HEK293 (cell line): ENCODE measurements around the gene PPP1R1C.

Experiments
- TCF7L2 ChIP-seq: IDR thresholded peaks from 2 replicates; pipeline ENCODE4 v1.6.1; 2011; ENCODE audit warnings: low read depth, mild to moderate bottlenecking, inconsistent platforms, low read length, moderate library complexity, borderline replicate concordance
- YY1 ChIP-seq: fragments of 450-650 bp; formaldehyde crosslinking; IDR thresholded peaks from 2 replicates; pipeline ENCODE4 v1.5.1; 2018; ENCODE audit warnings: missing biosample characterization, missing genetic modification characterization
- ZNF133 ChIP-seq: fragments of 450-650 bp; formaldehyde crosslinking; IDR thresholded peaks from 2 replicates; pipeline ENCODE4 v1.5.1; 2016; ENCODE audit warnings: missing biosample characterization, missing genetic modification characterization
- ZNF138 ChIP-seq: fragments of 450-650 bp; formaldehyde crosslinking; IDR thresholded peaks from 2 replicates; pipeline ENCODE4 v1.5.1; 2016; ENCODE audit warnings: missing biosample characterization, missing genetic modification characterization, borderline replicate concordance
- ZNF140 ChIP-seq: fragments of 450-650 bp; formaldehyde crosslinking; IDR thresholded peaks from 2 replicates; pipeline ENCODE4 v1.5.1; 2016; ENCODE audit warnings: missing biosample characterization, missing genetic modification characterization
- ZNF274 ChIP-seq, 2 experiments: fragments of 200-500 bp in 1 of 2; fragments of 450-650 bp in 1 of 2; sonication (Bioruptor generic) in 1 of 2; formaldehyde crosslinking in 1 of 2; IDR thresholded peaks; 2 replicates each; pipeline versions ENCODE4 v1.5.1 to v1.6.1; 2014 to 2016; ENCODE audit warnings: borderline replicate concordance in 1 of 2, inconsistent platforms in 1 of 2, low read length in 1 of 2, missing biosample characterization in 1 of 2, missing genetic modification characterization in 1 of 2
- ZNF513 ChIP-seq: fragments of 450-650 bp; IDR thresholded peaks from 2 replicates; pipeline ENCODE4 v1.5.1; 2018; ENCODE audit warnings: missing biosample characterization, missing genetic modification characterization
- ZNF561 ChIP-seq: fragments of 450-650 bp; IDR thresholded peaks from 2 replicates; pipeline ENCODE4 v1.5.1; 2018; ENCODE audit warnings: missing biosample characterization, missing genetic modification characterization, borderline replicate concordance
- ZNF670 ChIP-seq: fragments of 450-650 bp; formaldehyde crosslinking; IDR thresholded peaks from 2 replicates; pipeline ENCODE4 v1.5.1; 2016; ENCODE audit warnings: missing biosample characterization, missing genetic modification characterization, low read depth
- TF ChIP-seq, protein P1 (sequence below): fragments of 450-650 bp; formaldehyde crosslinking; IDR thresholded peaks from 2 replicates; pipeline ENCODE4 v1.5.1; 2016; ENCODE audit warnings: missing biosample characterization, missing genetic modification characterization
- TF ChIP-seq, protein P2 (sequence below): fragments of 450-650 bp; formaldehyde crosslinking; IDR thresholded peaks from 2 replicates; pipeline ENCODE4 v1.5.1; 2016; ENCODE audit warnings: missing biosample characterization, missing genetic modification characterization
- TF ChIP-seq, protein P3 (sequence below): fragments of 450-650 bp; formaldehyde crosslinking; IDR thresholded peaks from 2 replicates; pipeline ENCODE4 v1.5.1; 2016; ENCODE audit warnings: missing biosample characterization, missing genetic modification characterization
- TF ChIP-seq, protein P4 (sequence below): fragments of 450-650 bp; formaldehyde crosslinking; IDR thresholded peaks from 2 replicates; pipeline ENCODE4; 2016; ENCODE audit warnings: missing biosample characterization, missing genetic modification characterization
- TF ChIP-seq, protein P5 (sequence below): fragments of 450-650 bp; formaldehyde crosslinking; IDR thresholded peaks from 2 replicates; pipeline ENCODE4 v1.5.1; 2017; ENCODE audit warnings: missing biosample characterization, missing genetic modification characterization

DNA sequence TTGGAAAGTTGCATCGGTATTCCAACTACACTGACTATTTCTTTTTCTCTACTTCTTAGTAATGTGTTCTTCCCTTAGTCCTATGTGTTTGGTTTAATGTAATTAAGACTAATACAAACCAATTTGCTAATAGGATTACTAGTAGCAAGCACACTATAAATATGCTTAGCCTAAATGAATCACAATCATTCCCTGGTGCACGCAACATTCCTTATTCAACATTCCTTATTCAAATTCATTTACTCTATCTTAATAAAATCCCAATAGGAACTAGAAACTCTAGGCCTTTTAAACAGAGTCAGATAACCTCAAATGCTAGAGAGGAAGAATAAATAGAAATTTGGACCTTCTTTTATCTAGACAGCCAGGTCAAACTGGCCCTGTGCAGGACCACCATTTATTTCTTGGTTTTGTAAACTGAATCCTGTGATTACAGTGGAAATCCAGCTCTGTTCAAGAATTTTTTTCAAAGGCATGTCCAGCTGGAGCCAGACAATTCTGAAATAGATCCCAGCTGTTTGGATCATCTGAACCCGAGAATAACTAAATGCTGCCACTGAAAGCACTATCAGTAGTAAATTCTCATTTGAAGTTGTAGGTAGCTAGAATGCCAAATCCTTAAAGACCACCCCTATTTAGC lies 103.1 kb downstream of the PPP1R1C start:
- TF ChIP-seq, protein P1, sequence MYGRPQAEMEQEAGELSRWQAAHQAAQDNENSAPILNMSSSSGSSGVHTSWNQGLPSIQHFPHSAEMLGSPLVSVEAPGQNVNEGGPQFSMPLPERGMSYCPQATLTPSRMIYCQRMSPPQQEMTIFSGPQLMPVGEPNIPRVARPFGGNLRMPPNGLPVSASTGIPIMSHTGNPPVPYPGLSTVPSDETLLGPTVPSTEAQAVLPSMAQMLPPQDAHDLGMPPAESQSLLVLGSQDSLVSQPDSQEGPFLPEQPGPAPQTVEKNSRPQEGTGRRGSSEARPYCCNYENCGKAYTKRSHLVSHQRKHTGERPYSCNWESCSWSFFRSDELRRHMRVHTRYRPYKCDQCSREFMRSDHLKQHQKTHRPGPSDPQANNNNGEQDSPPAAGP (tag by site-specific recombination) = no peak
- TF ChIP-seq ZNF274 (IDR thresholded peaks at IDR 0.05; ENCODE audit: low read length) (no peak), ZNF274 (tag by site-specific recombination; IDR thresholded peaks at IDR 0.05; ENCODE audit: borderline replicate concordance) (no peak), ZNF138 (tag by site-specific recombination) (no peak), ZNF670 (tag by site-specific recombination) (no peak), YY1 (tag by site-specific recombination) (no peak), ZNF513 (tag by site-specific recombination) (no peak), TCF7L2 (no peak), ZNF140 (no peak), ZNF133 (tag by site-specific recombination) (no peak), ZNF561 (tag by site-specific recombination) (no peak)
- TF ChIP-seq, protein P2, sequence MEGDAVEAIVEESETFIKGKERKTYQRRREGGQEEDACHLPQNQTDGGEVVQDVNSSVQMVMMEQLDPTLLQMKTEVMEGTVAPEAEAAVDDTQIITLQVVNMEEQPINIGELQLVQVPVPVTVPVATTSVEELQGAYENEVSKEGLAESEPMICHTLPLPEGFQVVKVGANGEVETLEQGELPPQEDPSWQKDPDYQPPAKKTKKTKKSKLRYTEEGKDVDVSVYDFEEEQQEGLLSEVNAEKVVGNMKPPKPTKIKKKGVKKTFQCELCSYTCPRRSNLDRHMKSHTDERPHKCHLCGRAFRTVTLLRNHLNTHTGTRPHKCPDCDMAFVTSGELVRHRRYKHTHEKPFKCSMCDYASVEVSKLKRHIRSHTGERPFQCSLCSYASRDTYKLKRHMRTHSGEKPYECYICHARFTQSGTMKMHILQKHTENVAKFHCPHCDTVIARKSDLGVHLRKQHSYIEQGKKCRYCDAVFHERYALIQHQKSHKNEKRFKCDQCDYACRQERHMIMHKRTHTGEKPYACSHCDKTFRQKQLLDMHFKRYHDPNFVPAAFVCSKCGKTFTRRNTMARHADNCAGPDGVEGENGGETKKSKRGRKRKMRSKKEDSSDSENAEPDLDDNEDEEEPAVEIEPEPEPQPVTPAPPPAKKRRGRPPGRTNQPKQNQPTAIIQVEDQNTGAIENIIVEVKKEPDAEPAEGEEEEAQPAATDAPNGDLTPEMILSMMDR (tag by site-specific recombination) = no peak
- TF ChIP-seq, protein P3, sequence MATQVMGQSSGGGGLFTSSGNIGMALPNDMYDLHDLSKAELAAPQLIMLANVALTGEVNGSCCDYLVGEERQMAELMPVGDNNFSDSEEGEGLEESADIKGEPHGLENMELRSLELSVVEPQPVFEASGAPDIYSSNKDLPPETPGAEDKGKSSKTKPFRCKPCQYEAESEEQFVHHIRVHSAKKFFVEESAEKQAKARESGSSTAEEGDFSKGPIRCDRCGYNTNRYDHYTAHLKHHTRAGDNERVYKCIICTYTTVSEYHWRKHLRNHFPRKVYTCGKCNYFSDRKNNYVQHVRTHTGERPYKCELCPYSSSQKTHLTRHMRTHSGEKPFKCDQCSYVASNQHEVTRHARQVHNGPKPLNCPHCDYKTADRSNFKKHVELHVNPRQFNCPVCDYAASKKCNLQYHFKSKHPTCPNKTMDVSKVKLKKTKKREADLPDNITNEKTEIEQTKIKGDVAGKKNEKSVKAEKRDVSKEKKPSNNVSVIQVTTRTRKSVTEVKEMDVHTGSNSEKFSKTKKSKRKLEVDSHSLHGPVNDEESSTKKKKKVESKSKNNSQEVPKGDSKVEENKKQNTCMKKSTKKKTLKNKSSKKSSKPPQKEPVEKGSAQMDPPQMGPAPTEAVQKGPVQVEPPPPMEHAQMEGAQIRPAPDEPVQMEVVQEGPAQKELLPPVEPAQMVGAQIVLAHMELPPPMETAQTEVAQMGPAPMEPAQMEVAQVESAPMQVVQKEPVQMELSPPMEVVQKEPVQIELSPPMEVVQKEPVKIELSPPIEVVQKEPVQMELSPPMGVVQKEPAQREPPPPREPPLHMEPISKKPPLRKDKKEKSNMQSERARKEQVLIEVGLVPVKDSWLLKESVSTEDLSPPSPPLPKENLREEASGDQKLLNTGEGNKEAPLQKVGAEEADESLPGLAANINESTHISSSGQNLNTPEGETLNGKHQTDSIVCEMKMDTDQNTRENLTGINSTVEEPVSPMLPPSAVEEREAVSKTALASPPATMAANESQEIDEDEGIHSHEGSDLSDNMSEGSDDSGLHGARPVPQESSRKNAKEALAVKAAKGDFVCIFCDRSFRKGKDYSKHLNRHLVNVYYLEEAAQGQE (tag by site-specific recombination) = no peak
- TF ChIP-seq, protein P4, sequence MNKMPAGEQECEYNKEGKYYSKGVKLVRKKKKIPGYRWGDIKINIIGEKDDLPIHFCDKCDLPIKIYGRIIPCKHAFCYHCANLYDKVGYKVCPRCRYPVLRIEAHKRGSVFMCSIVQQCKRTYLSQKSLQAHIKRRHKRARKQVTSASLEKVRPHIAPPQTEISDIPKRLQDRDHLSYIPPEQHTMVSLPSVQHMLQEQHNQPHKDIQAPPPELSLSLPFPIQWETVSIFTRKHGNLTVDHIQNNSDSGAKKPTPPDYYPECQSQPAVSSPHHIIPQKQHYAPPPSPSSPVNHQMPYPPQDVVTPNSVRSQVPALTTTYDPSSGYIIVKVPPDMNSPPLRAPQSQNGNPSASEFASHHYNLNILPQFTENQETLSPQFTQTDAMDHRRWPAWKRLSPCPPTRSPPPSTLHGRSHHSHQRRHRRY = no peak
- TF ChIP-seq, protein P5, sequence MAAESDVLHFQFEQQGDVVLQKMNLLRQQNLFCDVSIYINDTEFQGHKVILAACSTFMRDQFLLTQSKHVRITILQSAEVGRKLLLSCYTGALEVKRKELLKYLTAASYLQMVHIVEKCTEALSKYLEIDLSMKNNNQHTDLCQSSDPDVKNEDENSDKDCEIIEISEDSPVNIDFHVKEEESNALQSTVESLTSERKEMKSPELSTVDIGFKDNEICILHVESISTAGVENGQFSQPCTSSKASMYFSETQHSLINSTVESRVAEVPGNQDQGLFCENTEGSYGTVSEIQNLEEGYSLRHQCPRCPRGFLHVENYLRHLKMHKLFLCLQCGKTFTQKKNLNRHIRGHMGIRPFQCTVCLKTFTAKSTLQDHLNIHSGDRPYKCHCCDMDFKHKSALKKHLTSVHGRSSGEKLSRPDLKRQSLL = no peak
